Measurements from ENCODE around the gene RAB13.

- TF ChIP-seq CTCF (conservative IDR thresholded peaks at IDR 0.05; ENCODE audit: low read length) (no peak), EZH2phosphoT487 (IDR thresholded peaks at IDR 0.05; ENCODE audit: borderline replicate concordance) (no peak)
Measured at GRCh38 chr1:153942766-153943549, 43.2 kb downstream of the RAB13 start.
